ENCODE measurements around the gene TMPRSS6.

- TF ChIP-seq, protein P1, sequence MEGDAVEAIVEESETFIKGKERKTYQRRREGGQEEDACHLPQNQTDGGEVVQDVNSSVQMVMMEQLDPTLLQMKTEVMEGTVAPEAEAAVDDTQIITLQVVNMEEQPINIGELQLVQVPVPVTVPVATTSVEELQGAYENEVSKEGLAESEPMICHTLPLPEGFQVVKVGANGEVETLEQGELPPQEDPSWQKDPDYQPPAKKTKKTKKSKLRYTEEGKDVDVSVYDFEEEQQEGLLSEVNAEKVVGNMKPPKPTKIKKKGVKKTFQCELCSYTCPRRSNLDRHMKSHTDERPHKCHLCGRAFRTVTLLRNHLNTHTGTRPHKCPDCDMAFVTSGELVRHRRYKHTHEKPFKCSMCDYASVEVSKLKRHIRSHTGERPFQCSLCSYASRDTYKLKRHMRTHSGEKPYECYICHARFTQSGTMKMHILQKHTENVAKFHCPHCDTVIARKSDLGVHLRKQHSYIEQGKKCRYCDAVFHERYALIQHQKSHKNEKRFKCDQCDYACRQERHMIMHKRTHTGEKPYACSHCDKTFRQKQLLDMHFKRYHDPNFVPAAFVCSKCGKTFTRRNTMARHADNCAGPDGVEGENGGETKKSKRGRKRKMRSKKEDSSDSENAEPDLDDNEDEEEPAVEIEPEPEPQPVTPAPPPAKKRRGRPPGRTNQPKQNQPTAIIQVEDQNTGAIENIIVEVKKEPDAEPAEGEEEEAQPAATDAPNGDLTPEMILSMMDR (IDR thresholded peaks at IDR 0.05): no peak
- TF ChIP-seq EZH2 (IDR thresholded peaks at IDR 0.05; ENCODE audit: borderline replicate concordance, insufficient read depth, low read depth, low read length, poor library complexity, severe bottlenecking): no peak
These were observed 5.7 kb downstream of the TMPRSS6 start for GRCh38 chr22:37103656-37104452.
